Measurements from ENCODE around the gene RRM2.

DNA sequence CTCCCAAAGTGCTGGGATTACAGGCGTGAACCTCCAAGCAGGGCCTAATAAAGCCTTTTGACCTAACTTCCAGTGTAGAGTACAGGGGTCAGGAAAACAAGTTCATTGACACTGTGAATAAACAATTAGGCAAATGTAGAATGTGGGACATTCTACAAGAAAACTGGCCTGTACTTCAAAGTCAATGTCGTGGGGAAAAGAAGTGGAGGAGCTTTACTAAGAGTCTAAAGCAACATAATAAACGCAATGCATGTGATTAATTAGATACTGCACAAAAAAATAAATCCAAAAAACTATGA is 3.6 kb upstream of the RRM2 start:
- TF ChIP-seq POLR2A (IDR thresholded peaks at IDR 0.05) (no peak), EP300 (IDR thresholded peaks at IDR 0.05) (no peak)
- TF ChIP-seq, protein P1, sequence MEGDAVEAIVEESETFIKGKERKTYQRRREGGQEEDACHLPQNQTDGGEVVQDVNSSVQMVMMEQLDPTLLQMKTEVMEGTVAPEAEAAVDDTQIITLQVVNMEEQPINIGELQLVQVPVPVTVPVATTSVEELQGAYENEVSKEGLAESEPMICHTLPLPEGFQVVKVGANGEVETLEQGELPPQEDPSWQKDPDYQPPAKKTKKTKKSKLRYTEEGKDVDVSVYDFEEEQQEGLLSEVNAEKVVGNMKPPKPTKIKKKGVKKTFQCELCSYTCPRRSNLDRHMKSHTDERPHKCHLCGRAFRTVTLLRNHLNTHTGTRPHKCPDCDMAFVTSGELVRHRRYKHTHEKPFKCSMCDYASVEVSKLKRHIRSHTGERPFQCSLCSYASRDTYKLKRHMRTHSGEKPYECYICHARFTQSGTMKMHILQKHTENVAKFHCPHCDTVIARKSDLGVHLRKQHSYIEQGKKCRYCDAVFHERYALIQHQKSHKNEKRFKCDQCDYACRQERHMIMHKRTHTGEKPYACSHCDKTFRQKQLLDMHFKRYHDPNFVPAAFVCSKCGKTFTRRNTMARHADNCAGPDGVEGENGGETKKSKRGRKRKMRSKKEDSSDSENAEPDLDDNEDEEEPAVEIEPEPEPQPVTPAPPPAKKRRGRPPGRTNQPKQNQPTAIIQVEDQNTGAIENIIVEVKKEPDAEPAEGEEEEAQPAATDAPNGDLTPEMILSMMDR (IDR thresholded peaks at IDR 0.05): no peak

All from ovary (tissue), 3 donors.